Neural progenitor cell (in vitro differentiated cells): ENCODE data around the gene FUT2.

ENCODE experiments used
- EZH2 ChIP-seq: fragments of 200-600 bp; sonication (generic); IDR thresholded peaks from 2 replicates; pipeline ENCODE4 v1.6.1; 2017; ENCODE audit warnings: antibody characterized with exemption, mild to moderate bottlenecking, moderate library complexity
- TF ChIP-seq, protein P1 (sequence below): fragments of 200-600 bp; sonication (generic); IDR thresholded peaks from 2 replicates; pipeline ENCODE4 v1.5.1; 2017; ENCODE audit warnings: antibody characterized with exemption, mild to moderate bottlenecking

DNA sequence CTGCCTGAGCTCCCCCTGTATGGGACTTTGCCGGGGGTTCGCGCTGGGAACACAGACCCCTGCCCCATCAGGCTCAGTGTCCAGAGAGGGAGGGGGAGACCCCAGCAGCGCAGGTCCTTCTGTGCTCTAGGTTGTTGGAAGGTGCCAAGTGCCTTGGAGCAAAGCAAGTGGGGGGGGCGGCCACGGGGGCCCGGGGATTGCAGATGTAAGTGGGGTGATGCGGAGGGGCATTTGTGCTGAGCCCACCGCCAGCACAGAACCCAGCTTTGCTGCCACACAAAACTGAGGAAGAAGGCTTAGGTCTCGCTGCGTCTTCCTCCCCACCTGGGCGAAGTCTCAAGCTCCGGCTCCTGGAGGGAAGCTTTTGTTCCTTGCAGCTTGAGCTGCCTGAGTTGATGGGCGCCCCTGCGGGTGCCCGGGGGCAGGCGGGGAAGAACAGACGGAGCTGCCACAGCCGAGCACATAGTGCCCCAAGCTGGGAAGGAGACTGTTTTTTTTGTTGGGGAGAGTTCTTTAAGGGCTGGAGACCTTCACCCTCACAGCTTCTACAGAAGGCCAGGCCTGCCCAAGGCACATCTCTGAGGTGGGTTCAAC is 21.5 kb upstream of the FUT2 start:
- TF ChIP-seq, protein P1, sequence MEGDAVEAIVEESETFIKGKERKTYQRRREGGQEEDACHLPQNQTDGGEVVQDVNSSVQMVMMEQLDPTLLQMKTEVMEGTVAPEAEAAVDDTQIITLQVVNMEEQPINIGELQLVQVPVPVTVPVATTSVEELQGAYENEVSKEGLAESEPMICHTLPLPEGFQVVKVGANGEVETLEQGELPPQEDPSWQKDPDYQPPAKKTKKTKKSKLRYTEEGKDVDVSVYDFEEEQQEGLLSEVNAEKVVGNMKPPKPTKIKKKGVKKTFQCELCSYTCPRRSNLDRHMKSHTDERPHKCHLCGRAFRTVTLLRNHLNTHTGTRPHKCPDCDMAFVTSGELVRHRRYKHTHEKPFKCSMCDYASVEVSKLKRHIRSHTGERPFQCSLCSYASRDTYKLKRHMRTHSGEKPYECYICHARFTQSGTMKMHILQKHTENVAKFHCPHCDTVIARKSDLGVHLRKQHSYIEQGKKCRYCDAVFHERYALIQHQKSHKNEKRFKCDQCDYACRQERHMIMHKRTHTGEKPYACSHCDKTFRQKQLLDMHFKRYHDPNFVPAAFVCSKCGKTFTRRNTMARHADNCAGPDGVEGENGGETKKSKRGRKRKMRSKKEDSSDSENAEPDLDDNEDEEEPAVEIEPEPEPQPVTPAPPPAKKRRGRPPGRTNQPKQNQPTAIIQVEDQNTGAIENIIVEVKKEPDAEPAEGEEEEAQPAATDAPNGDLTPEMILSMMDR: no peak
- TF ChIP-seq EZH2: no peak
